GM21723 (cell line): Measurements from ENCODE around the gene NDUFS3.
A peak's percentile ranks its signal among the peaks of the same experiment; 100 is the strongest.

Source experiments
- ATAC-seq: cut with Tn5 transposase; IDR thresholded peaks from one replicate; pipeline ENCODE4 v1.9.1; 2021; ENCODE audit warnings: mild to moderate bottlenecking, moderate library complexity; ENCODE audit not compliant: unreplicated experiment

NDUFS3 gene

DNA sequence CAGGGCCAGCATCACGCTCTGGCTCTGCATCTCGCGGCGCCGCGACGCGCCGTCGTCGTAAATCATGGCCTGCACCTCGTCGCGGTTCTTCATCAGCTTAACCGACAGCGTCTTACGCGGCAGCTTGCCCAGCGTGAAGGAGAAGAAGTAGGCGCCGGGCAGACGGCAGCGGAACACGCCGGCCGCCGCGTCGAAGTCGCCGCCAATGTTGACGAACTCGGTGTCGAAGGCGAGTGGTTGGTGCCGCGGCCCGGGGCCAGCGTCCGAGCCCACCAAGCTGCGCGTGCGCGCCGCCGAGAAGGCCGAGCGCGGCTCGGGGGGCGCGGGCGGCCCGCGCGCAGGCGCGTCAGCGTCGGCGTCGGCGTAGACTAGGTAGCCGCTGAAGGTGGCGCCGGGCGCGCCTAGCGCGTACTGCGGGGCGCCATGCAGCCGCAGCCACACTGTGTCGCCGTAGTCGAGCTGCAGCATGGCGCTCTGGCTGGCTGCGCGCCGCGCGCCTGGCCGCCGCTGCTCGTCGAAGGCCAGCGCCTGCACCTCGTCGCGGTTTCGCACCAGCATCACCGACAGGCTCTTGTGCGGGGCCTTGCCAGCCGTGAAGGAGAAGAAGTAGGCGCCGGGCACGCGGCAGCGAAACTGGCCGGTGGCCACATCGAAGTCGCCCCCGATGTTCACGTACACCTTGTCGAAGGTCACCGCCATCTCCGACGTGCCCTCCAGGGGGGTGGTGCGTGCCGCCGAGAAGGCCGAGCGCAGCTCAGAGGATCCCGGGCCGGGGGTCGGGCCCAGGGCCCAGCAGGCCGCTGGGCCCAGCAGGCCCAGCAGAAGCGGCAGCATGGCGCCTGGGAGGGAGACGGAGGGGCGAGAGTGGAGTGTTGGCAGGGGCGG, 11.3 kb downstream of the NDUFS3 start:
- ATAC-seq, result no peak

DNA sequence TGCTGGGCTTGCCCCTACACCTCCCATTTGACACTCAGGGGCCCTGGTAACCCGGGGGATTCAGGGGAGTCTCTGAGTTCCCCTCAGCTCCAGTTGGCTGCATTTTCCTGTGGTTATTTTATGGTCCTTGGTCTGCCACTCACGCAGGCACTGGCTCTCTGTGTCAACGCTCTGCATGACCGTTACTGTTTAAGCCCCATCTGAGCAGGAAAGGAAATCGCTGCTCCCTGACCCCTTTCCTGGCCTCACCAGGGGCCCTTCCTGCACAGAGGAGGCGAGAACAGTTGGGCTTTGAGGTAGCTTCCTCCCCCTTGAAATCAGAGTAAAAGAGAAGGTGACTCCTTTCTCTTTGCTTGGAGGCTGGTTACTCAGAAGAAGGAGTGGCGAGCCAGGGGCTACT, 12.9 kb downstream of the NDUFS3 start:
- no peak for ATAC-seq

DNA sequence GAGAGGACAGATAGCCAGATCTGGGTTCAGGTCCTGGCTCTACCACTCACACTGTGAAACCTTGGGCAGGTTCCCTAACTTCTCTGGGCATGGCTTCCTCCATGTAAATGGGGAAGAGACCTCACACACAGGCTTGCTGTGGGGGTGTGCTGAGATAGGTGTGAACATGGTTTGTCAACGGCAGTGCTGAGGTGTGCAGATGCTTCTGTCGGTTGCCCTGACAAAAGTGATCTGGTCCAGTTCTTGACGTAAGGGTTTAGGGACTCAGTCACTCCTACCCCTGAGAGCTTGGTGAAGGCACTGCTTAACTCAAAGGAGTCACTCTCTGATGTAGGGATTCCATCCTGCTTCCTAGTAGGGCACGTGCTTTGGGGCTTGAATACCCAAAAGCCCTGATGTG, 13.4 kb downstream of the NDUFS3 start:
- no peak for ATAC-seq

DNA sequence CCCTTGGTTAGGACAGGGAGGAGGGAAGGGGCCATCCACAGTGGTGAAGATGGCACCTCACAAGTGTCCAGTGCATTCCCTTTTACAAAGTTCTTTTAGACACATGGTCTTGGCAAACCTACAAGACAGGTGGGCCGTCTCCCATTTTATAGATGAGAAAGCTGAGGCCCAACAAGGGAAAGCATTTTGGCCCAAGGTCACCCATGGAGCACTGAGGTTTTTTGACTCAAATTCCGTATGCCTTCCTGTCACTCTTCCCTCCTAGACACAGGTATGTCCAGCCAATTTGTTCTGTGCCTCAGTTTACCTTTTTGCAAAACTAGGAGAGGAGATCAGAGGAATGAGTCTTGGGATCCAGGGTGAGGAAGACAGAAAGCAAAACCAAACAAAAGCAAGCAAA, 14.1 kb downstream of the NDUFS3 start:
- ATAC-seq, result no peak

DNA sequence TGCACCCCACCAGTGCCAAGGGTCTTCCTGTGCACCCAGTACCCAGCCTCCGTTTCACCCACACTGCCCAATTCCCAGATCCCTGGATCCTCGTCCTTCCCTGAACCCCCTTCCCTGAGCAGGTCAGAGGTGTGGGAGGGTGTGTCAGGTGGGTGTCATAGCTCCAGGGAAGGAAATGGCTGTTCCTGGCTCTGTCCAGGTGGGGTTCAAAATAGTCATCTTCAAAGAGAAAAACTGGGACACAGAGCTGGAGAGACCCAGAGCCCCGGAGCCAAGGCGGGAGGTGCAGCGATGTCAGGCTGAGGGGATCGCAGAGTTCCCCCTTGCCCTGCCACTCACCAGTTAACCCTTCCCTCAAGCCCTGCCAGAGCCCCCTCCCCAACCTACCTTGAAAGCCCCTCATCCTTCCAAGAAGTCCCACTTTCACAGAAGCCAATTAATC, 14.6 kb downstream of the NDUFS3 start:
- ATAC-seq, result no peak

DNA sequence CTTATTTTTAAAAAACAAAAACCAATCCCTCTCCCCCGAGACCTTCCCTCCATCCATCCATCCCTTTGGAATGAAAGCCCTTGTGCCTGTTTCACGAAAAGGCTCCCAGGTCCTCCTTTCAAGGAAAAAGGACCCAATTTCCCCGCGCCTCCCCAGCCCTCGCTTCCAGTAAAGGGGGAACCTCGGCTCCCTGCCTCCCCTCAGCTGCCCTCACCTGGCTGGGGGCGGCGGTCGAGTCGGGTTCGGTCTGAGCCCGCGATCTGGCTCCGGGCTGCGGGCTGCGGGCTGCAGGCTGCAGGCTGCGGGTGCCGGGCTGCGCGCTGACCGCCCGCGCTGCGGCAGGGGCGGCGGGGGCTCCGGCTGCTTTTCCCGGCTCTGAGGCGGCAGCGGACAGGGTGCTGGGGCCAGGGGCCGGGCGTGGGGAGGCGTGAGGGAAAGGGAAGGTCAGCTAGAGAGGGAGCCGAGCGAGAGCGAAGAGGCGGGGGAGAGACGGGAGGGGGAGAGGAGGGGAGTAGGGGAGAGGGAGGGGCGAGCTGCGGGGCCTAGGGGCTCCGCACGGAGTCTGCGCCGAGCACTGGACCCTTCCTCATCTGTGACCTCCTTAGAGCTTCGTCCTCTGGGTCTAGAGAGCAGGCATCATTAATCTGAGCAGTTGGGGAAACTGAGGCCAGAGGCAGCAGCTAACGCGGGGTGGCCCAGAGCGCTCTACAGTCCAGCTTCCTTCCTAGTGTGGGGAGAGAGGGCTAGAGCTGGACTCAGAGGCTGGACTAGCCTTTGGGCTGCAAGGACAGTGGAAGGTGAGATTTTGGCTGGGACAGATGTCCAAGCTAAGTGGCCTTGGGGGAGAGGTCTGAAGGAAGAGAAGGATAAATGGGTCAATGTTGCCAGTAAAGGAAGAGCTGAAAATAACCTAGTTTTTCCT, 15.3 kb downstream of the NDUFS3 start, which contains the start of gene C1QTNF4:
TSS of gene C1QTNF4 (minus strand) at position 478 of the 922 bp plus-strand sequence. CDS start 3,601 bp downstream, outside the sequence.
- no peak for ATAC-seq

DNA sequence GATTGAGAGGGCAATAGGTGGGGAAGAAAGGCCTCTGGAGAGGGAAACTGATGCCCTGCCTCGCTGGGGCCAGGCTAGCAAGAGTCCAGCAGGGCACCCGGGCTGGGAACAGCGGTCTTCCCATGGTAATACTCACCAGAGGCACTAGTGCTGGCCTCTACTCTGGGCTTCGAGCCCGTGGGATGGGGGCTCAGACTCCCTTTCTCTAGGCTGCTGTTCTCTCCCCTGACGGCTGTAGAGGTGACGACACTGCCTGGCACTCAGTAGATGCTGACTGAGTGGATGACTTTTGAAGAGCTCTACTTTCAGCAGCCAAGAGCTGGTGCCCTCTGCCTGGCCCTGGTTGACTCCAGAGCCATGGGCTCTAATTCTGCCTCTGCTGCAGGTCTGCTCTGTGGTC, 16.2 kb downstream of the NDUFS3 start:
- ATAC-seq, result no peak

DNA sequence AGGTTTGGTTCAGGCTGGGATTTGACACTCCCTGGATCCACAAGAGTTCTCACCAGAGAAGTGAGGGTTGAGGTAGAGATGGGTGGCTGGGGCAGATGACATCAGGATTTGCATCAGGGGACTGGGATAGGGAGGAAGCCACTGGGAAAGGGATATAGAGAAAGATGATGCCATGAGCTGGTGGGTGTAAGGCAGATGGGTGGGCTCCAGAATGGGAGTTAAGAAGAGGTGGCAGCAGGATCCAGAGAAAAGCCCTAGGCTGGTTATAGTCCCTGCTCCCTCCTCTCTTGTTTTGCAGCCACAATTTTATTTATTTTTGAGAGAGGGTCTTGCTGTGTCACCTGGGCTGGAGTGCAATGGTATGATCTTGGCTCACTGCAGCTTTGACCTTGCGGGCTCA, 17.1 kb downstream of the NDUFS3 start:
- ATAC-seq, result no peak

DNA sequence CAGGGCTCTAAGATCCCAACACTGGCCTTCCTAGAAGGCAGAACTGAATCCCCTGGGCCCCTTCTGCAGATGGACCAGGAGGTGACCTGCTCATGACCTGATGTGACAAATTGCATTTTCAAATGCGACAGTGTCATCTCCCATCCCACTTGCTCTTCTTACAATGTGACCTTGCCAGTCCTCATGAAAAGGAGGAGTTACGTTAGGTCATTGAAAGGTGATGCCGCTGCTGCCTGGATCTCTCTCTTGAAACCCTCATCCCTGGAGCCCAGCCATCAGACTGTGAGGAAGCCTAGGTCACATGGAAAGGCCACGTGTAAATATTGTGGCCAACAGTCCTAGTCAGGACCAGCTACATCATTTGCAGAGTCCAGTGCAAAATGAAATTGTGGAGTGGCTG, 21.0 kb downstream of the NDUFS3 start:
- no peak for ATAC-seq

DNA sequence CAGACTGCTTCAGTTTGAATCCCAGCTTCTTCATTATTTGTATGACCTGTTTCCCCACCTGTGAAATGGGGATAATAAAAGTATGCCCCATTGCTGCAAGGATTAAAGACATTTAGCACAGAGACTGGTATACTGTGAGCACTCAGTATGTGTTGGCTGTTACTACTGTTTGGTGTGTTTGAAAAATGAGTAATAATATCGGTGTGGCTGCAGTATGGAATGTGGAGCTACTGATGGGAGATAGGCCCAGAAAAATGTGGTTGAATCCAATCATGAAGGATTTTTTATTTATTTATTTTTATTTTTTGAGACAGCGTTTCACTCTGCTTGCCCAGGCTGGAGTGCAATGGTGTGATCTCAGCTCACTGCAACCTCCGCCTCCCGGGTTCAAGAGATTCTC, 24.4 kb downstream of the NDUFS3 start:
- no peak for ATAC-seq

DNA sequence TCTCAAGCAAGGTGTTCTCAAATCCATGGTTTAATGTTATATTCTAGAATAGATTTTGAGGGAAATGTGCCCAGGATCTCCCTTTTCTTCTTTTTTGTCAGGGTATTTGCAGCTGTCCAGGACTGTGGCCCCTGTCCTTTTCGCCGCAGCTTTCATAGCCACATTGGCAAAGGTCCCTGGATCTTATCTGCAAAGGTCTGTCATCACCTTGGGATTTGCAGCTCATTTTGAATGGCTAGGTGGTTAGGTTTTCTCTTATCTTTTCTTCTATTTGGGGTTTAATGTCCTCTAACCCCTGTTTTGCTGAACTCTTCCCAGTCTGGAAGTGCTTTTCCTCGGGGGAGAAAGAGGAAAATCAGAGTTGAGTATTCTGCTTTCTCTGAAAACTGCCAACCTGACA, 27.0 kb downstream of the NDUFS3 start:
- no peak for ATAC-seq

DNA sequence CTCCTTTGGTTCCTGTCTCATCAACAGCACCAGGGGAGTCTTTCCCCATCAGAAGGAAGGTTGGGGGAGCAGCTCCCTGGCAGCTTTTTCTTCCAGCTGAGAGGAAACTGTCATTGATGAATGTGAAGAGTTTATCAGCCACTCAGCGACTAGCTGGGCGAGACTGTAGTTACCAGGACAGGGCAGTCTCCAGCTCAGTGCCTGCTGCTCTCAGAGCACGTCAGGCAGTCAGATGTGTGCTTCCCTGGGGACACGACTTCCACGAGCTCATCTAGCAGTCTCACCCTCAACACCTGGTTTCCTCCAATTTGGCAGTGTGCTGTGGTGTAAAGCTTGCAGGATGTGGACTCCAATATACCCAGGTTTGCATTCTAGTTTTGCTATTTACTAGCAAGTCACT, 27.9 kb downstream of the NDUFS3 start:
- ATAC-seq, result no peak

DNA sequence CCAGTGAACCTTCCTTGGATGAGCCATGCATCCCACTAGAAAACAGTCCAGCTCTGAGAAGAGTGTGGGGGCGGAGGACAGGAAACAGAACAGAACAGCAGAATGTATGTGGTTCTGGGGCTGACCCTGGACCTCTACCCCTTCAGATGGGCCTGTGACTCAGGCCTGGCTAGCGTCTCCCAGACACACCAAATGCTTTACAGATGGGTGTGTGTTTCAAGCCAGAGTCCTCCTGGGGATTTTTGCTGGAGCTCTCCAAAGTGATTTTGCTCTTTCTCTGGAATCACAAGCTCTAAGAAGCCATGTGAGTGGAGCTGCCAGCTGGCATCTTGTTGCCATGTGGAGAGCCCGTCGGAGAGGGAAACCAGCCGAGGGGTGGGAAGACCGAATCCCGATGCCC, 28.5 kb downstream of the NDUFS3 start:
- ATAC-seq, result no peak

DNA sequence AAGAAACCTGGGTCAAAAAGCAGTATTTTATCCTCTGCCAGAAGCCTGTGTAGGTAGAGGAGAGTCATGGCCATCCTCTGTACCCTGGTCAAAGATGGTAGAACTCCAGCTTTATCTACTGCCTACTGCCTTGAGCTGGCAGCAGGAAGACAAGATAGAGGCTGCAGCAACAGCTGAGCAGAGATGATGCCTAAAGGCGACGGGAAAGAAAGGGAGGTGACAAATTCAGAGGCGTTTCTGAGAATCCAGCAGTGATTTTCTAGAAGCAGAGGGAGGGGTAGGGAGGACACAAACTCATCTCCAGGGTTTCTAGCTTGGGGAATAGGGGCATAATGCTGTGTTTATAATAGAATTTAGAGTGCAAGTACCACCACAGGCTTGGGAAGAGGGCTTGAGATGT, 30.8 kb downstream of the NDUFS3 start:
- no peak for ATAC-seq

DNA sequence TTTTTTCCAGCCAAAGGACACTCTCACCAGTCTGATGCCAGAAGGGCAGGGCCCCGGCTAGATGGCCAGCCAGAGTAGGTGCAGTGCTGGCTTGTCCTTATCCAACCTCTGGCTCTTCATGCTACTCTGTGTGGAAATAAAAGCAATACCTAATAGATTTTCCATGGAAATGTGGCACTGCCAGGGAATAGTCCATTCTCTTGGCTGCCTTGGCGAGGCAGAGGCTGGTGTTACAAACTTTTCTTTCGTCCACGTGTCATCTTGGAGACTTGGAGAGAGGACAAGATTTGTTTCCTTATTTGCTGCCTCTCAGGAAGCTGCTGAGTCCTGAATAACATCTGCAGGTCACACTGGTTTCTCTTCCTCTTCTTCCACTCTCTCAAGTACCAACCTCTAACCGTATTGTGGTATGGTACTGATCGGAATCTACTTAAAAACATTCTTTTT, 32.5 kb downstream of the NDUFS3 start:
- ATAC-seq, result peak; percentile 85

DNA sequence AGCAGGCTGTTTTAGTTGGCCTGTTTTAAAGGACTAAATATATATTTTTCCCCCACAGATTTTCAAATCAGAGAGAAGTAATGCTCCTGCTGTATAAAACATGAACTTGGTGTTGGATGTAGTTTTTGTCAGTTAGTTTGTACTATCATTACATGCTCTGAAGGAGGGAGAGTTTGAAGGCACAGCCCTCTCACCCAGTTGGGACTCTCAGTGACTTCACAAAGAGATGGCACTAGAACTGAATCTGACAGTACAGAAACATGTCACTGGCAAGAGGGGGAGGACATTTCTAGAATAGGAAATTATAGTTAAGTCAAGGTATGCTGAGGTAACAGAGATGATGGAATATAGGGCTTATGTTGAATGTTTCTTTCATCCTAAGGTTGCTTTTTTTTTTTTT, 36.4 kb downstream of the NDUFS3 start:
- ATAC-seq, result no peak

DNA sequence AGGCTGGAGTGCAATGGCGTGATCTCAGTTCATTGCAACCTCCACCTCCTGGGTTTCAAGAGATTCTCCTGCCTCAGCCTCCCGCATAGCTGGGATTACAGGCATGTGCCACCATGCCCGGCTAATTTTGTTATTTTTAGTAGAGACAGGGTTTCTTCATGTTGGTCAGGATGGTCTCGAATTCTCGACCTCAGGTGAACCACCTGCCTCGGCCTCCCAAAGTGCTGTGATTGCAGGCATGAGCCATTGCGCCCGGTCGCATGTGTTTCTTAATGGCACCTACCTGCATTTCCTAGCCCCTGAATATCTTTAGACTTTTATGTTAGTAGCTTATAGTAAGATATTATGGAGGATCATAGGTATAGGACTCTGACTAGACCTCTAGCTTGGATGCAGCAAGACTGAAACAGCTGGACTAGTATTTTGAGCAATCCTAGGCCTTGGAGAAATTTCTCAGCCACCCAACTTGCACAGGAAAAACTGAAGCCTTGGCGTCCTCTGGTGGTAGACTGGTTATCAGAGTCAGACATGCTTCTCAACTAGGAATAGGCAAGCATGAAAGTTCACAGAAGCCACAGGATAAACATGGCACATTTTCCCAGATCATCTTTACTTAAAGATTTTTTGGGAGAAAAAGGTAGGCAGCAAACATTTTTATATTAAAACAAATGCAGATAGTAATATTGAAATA, 38.0 kb downstream of the NDUFS3 start:
- ATAC-seq, result no peak

DNA sequence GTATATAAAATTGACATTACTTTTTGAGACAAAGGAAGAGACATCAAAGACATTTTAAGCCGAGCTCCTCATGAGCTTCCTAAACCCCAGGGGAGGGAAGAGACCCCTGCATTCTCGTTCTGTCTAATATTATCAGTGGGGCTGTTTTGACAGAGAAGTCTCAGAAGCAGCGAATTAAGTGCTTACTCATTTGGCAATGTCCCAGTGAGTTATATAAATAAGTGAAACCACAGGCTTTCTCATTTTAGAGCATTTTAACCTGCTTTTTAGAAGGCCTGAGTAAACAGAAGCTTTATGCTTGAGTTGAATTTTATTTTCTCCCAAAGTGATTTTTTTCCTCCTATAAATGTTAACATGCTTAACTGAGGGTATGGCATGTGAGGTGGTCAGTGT, 38.5 kb downstream of the NDUFS3 start:
- ATAC-seq, result no peak

DNA sequence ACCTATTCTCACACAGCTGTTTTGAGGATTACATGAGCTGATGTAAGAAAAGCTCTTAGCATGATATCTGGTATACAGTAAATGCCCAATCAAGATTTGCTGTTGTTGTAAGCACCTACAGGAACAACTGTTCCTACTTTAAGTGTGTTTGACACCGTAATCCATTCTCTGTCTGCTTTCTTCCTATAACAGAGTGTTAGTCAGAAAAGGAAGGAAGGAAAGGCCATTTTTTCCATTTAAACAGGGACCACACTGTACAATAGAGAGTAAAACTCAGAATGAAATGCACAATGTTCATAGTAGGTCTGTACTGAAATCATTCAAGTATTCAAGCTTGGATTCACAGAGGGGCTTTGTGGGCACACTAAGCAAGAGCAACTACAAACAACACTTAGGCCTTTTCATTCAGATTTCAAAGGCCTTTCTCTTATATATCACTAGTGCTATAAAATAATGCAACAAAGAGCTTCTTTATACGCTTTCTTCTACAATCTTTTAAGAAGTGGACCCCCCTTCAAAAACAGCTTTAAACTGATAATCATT, 42.0 kb downstream of the NDUFS3 start:
- no peak for ATAC-seq

DNA sequence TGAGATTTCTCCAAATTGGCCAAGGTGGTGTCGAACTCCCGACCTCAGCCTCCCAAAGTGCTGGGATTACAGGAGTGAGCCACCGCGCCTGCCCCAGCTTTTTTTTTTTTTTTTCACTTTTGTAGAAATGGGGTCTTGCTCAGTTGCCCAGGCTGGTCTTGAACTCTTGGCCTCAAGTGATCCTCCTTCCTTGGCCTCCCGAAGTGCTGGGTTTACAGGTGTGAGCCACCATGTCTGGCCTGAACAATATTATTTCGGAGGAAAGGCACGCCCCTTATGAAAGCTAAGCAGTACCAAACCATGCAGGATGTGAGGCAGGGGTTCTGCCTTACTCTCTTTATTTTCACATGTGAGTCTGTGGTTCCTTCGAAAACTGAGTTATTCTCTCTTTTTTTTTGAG, 47.4 kb downstream of the NDUFS3 start:
- ATAC-seq, result no peak

DNA sequence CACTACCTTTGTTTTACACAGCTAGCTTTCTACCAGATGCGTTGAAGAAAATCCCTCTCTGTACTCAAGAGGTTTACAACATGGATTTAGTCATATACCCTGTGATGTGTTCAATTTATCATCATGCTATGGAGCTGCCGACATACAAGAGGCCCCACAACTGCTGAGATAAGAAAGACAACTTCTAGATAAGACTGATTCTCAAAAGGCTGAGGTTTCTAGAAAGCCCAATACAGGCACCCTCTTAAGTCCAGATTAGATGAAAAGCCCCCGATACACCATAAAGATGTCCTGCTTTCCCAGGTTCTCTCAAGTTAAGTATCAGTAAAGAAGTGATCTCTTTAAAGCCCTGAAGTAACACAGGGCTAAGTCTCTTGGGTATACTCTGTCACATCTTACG, 49.2 kb downstream of the NDUFS3 start:
- no peak for ATAC-seq
